ES-I3 (cell line): Measurements from ENCODE around the gene KDM3B.
A peak's percentile ranks its signal among the peaks of the same experiment; 100 is the strongest.
"Not testable (repeated sequence)": the region's sequence is repeated elsewhere in the genome, so short reads cannot be mapped to it uniquely, and the experiment has no call there.

Source experiments
- H3K36me3 ChIP-seq: 2 replicates; pipeline ENCODE4 v1.6.1; 2013; ENCODE audit warnings: mild to moderate bottlenecking, low read length, control low read depth, moderate library complexity; ENCODE audit not compliant: insufficient read depth
- H3K4me1 ChIP-seq: 2 replicates; pipeline ENCODE4 v1.6.1; 2013; ENCODE audit warnings: mild to moderate bottlenecking, control low read depth, low read length; ENCODE audit not compliant: insufficient read depth
- H3K9ac ChIP-seq: 2 replicates; pipeline ENCODE4 v1.6.1; 2013; ENCODE audit warnings: low read depth, mild to moderate bottlenecking, low read length, moderate library complexity
- H3K9me3 ChIP-seq: 2 replicates; pipeline ENCODE4 v1.6.1; 2013; ENCODE audit warnings: mild to moderate bottlenecking, low read length, moderate library complexity; ENCODE audit not compliant: control insufficient read depth, insufficient read depth

Gene KDM3B

DNA sequence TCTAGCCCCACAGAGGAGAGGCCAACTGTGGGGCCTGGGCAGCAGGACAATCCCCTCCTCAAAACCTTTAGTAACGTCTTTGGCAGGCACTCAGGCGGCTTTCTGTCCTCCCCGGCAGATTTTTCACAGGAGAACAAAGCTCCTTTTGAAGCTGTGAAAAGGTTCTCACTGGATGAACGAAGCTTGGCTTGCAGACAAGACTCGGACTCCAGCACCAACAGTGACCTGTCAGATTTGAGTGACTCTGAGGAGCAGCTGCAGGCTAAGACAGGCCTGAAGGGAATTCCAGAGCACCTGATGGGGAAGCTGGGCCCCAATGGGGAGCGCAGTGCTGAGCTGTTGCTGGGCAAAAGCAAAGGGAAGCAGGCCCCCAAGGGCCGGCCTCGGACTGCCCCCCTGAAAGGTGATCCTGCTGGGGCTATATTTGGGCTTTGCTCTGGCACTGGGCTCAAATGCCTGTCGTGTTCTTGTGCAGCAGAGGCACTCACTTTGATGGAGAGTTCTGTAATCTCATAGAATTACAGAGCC is 39.4 kb downstream of the KDM3B start:
- Histone ChIP-seq H3K4me1 (no peaks in the 10 kb centered on the region), H3K36me3 (peaks cover 16% of the 10 kb centered on the region), H3K9me3 (no peaks in the 10 kb centered on the region)

DNA sequence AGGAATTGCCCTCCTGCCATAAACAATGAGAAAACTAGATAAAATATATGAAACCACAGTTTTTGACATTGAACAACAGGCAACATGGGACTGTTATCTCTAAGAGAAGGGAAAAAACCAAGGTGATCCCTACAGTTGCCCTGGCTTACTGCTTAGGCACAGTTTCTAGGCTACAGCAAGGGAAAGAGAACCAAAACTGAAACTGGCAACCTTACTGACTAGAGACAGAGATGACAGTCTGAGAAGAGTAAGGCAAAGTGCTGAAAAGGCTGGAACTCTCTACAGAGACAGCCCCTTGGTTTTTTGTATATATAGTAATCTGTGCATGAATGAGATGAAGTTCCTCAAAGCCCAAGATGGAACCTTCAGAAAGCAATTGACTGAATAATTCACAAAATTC is 50.2 kb downstream of the KDM3B start:
- H3K36me3 ChIP-seq: peaks cover 7% of the 10 kb centered on the region
- no peak overlapping the region for H3K9ac ChIP-seq

More for the DNA sequence above, 39.4 kb downstream of the KDM3B start:
- no peak overlapping the region for H3K9ac ChIP-seq

DNA sequence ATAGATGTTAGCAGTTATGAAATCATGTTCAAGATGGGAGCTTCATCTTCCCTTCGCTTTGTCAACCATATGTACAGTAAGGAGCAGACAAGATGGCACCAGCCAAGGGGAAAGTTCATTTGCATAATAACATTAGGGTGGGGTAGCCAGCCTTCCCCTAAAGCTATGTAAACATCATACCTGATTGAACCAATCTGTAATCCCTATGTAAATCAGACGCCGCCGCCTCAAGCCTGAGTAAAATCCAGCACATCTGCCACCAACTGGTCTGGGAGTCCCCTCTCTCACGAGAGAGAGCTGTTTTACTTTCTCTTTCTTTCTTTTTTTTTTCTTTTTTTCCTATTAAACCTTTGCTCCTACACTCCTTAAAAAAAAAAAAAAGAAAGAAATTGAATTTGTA is 55.5 kb downstream of the KDM3B start:
- Histone ChIP-seq H3K36me3 (no peaks in the 10 kb centered on the region), H3K9me3 (no peaks in the 10 kb centered on the region), H3K9ac (no peak overlapping the region), H3K4me1 (no peaks in the 10 kb centered on the region)

More for the DNA sequence above, 50.2 kb downstream of the KDM3B start:
- Histone ChIP-seq H3K9me3 (no peaks in the 10 kb centered on the region), H3K4me1 (no peaks in the 10 kb centered on the region)

- peaks cover 13% of the 10 kb centered on the region for H3K36me3 ChIP-seq
- not testable (repeated sequence) for H3K9me3 ChIP-seq, H3K4me1 ChIP-seq, H3K9ac ChIP-seq
Observed at GRCh38 chr5:138410996-138411640, 58.6 kb downstream of the KDM3B start.

DNA sequence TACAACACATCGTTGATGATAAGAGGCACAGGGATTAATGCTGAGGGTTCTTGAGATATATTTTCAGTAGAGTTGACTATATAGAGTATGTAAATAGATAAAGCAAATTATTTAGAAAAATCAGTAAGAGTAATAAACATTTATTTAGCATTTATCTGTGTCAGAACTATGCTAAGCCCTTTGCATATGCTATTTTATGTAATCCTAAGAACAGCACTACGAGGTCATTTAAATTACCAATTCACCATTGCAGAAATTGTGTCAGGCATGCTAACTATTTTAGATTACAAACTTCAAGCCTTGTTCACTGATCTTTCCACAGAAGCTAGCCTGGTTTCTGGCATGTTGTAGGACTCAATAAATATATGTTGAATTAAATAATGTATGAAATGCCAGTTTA is 66.0 kb downstream of the KDM3B start:
- Histone ChIP-seq H3K9ac (no peak overlapping the region), H3K4me1 (no peaks in the 10 kb centered on the region), H3K36me3 (peaks cover 48% of the 10 kb centered on the region), H3K9me3 (no peaks in the 10 kb centered on the region)

GRCh38 chr5:138425079-138425478 is 72.6 kb downstream of the KDM3B start:
- Histone ChIP-seq H3K9me3 (no peaks in the 10 kb centered on the region), H3K36me3 (peaks cover 26% of the 10 kb centered on the region), H3K4me1 (no peaks in the 10 kb centered on the region), H3K9ac (no peak overlapping the region)

GRCh38 chr5:138435943-138436342 is 83.5 kb downstream of the KDM3B start:
- H3K36me3 ChIP-seq: peaks cover 15% of the 10 kb centered on the region
- no peak overlapping the region for H3K9ac ChIP-seq
- no peaks in the 10 kb centered on the region for H3K9me3 ChIP-seq
- H3K4me1 ChIP-seq: no peaks in the 10 kb centered on the region

DNA sequence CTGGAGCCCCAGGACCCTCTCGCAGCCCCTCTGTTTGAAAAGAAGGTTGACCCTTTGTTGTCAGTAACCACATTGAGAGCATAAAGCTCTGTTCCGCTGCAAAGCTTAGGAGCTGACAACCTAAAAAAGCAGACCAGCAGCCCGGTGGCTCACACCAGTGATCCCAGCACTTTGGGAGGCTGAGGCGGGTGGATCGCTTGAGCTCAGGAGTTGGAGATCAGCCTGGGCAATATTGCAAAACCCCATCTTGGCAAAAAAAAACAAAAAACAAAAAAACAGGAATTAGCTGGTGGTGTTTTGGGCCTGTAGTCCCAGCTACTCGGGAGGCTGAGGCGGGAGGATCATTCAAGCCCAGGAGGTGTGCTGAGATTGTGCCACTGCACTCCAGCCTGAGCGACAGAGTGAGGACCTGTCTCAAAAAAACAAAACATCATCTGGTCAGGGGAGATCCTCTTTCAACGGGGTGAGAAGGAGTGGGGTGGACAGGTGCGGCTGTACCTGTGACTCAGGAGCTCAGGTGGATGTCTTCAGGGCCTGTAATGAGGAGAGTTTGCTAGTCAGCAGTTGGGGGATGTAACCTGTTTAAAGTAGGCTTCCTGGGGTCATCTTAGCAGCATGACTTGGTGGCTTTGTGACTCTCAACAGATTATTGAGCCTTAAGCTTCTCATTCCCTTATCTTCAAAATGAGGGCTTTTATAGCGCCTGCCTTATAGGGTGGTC is 85.7 kb downstream of the KDM3B start:
- Histone ChIP-seq H3K36me3 (peaks cover 10% of the 10 kb centered on the region), H3K9ac (peak overlapping the region; percentile 79), H3K4me1 (no peaks in the 10 kb centered on the region), H3K9me3 (no peaks in the 10 kb centered on the region)

- H3K36me3 ChIP-seq: peaks cover 10% of the 10 kb centered on the region
- H3K9ac ChIP-seq: peak within 1 kb of the TSS; percentile 79
- H3K9me3 ChIP-seq: no peaks in the 10 kb centered on the region
- H3K4me1 ChIP-seq: no peaks in the 10 kb centered on the region
Observed at GRCh38 chr5:138438724-138439476, 86.4 kb downstream of the KDM3B start, which contains the start of gene REEP2. Gene REEP2, plus strand, starts transcription at chr5:138439057. Its CDS starts 152 bp downstream, at chr5:138439209.

GRCh38 chr5:138439477-138440158 is 87.1 kb downstream of the KDM3B start:
- Histone ChIP-seq H3K36me3 (peaks cover 10% of the 10 kb centered on the region), H3K9ac (peak overlapping the region; percentile 79), H3K4me1 (no peaks in the 10 kb centered on the region), H3K9me3 (no peaks in the 10 kb centered on the region)

DNA sequence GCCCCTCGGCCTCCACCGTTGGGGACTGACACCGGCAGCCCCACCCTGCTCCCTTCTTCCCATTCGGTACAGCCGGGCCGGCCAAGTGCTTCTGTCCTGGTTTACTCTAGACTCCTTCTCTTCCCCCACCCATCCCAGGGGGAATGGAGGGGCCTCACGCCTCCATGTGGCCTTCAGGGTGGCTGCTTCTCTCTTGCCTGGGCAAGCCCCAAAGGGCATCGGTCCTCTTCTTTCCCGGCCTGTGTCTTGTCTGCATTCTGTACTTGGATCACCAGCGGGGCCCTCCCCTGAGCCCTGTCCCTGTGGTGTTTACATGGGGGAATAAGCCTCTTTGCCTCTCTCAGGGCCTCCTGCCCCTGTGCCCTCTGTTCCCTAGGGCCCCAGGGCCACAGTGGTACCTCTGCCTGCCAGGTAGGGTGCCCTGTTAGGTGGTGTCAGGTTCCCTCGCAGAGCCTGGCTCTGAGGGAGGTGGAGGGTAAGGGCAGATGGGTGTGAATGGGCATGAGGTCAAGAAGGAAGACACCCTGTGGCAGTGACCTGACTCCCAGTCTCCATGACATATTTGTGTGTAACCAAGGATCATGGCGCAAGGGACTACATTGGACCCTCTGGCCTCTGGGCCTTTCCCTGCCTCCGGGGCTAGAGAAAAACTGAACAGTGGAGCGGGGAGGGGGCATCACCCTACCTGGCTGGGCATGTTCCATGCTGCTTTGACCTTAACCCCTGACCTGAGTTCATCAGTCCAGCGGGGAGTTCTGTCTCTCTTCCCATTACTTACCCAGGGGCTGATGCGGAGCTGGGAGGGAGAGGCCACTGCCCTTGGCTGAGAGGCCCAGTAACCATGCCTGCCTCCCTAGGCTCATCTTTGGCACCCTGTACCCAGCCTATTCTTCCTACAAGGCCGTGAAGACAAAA is 87.9 kb downstream of the KDM3B start:
- Histone ChIP-seq H3K36me3 (peaks cover 5% of the 10 kb centered on the region), H3K4me1 (no peaks in the 10 kb centered on the region), H3K9ac (peak overlapping the region; percentile 79), H3K9me3 (no peaks in the 10 kb centered on the region)

DNA sequence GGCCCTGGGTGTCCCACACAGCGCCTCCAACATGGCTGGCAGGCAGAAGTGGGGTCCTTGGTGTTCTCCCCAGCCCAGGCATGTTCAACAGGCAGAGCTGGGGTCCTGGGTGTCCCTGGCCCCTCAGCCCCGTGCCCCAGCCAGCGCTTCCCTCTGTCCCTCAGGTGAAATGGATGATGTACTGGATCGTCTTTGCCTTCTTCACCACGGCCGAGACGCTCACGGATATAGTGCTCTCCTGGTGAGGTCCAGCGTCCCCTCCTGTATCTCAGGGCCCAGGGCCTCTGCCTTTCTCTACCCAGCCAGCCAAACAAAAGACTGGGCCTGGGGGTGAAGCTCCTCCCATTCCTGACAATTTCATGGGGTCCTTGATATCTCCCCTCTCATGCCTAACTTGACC is 88.7 kb downstream of the KDM3B start:
- peaks cover 4% of the 10 kb centered on the region; the same call in 1 of the 2 replicates for H3K36me3 ChIP-seq
- H3K9me3 ChIP-seq: no peaks in the 10 kb centered on the region
- H3K4me1 ChIP-seq: no peaks in the 10 kb centered on the region
- no peak overlapping the region for H3K9ac ChIP-seq

- Histone ChIP-seq H3K4me1 (no peaks in the 10 kb centered on the region), H3K9ac (no peak overlapping the region), H3K9me3 (no peaks in the 10 kb centered on the region), H3K36me3 (no peaks in the 10 kb centered on the region)
Observed at GRCh38 chr5:138444078-138444773, 91.7 kb downstream of the KDM3B start.
